Muscle of leg (tissue), 11 donors: ENCODE measurements around the gene TMEM100. TPM values are rescaled to one million over a fixed set of nuclear protein-coding genes. Genes with fewer than 3 reads are reported as not detected.

Experiments used
- DNase-seq: peaks from one replicate; pipeline ENCODE4 v3.0.0; 2013
- H3K27ac ChIP-seq: one replicate; pipeline ENCODE4 v1.5.1; 2013; ENCODE audit warnings: mild to moderate bottlenecking, low read length, control low read depth
- H3K27me3 ChIP-seq: one replicate; pipeline ENCODE4 v1.6.1; 2013; ENCODE audit warnings: low read length; ENCODE audit not compliant: control insufficient read depth, insufficient read depth
- H3K36me3 ChIP-seq: one replicate; pipeline ENCODE4 v1.6.1; 2013; ENCODE audit warnings: low read length; ENCODE audit not compliant: control insufficient read depth, insufficient read depth
- H3K4me1 ChIP-seq: one replicate; pipeline ENCODE4 v1.6.1; 2013; ENCODE audit warnings: low read length; ENCODE audit not compliant: control insufficient read depth, insufficient read depth
- H3K4me3 ChIP-seq: one replicate; pipeline ENCODE4 v1.5.1; 2013; ENCODE audit warnings: low read length, control low read depth
- H3K9me3 ChIP-seq: replicated peaks from 2 replicates; pipeline ENCODE4 v1.6.1; 2013; ENCODE audit warnings: low read depth, low read length; ENCODE audit not compliant: control insufficient read depth
- WGBS: methylation state at CpG from one replicate; pipeline ENCODE4 v1.1.5; 2013; ENCODE audit warnings: missing lambda C conversion rate; ENCODE audit not compliant: insufficient coverage; 5-methylcytosine and 5-hydroxymethylcytosine counted together
- polyA plus RNA-seq, 8 donors: library from polyadenylated mRNA; unstranded; fragments of 120-200 nt; gene quantifications; one replicate each; pipeline versions ENCODE4 v1.2.1 to v1.2.3, GENCODE V29; 2013; ENCODE audit warnings: inconsistent platforms in 1 of 8, low replicate concordance in 1 of 8; ENCODE audit not compliant: insufficient read length in 8 of 8, insufficient read depth in 1 of 8
- total RNA-seq: library from RNA; stranded (reverse); fragments of 120-200 nt; gene quantifications from one replicate; pipeline ENCODE4 v1.2.4, GENCODE V29; 2013

The TMEM100 gene
- total and polyA plus RNA-seq, 9 donors = 4.5 to 11.2 (median 9.1) TPM

DNA sequence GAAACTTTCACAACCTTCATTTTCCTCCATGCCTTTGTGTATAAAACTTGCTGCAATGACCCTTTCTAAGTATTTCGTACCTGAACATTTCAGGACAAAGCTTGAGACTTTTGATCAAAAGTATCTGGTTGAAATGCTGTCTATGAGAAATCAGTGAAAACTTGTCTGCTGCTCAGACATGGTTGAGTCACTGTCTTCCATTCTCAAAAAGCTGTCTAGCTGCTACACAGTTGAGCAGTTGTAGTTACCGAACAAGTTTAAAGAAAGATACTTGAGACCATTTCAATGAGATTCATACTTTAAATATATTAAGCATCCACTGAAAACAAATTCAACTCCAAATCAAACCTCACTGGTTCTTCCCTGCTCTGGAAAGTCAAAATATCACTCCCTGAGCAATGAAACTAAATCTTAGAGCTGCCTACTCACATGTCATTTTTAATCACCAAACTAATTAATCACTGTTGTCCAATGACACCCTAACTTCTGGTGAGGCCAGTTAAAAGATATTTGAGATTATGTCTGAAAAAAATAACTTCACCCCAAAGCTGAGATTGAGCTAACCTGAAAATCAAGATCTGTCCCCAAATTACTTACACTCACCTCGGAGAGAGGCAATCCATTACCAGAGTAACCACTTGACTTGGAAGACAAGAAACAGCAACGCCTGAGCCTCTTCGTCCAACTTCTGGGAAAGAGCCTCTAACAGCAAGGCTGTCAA, 488 bp downstream of the TMEM100 start:
- no peaks in the 10 kb centered on the region for H3K27me3 ChIP-seq
- 20% methylated on average over 2 of the region's 5 CpGs for WGBS
- no peaks in the 10 kb centered on the region for H3K36me3 ChIP-seq
- peak overlapping the region; percentile 37 for H3K27ac ChIP-seq
- DNase-seq = no peak
- no peaks in the 10 kb centered on the region for H3K9me3 ChIP-seq
- peaks cover 13% of the 10 kb centered on the region for H3K4me1 ChIP-seq
- H3K4me3 ChIP-seq = peak overlapping the region; percentile 21

DNA sequence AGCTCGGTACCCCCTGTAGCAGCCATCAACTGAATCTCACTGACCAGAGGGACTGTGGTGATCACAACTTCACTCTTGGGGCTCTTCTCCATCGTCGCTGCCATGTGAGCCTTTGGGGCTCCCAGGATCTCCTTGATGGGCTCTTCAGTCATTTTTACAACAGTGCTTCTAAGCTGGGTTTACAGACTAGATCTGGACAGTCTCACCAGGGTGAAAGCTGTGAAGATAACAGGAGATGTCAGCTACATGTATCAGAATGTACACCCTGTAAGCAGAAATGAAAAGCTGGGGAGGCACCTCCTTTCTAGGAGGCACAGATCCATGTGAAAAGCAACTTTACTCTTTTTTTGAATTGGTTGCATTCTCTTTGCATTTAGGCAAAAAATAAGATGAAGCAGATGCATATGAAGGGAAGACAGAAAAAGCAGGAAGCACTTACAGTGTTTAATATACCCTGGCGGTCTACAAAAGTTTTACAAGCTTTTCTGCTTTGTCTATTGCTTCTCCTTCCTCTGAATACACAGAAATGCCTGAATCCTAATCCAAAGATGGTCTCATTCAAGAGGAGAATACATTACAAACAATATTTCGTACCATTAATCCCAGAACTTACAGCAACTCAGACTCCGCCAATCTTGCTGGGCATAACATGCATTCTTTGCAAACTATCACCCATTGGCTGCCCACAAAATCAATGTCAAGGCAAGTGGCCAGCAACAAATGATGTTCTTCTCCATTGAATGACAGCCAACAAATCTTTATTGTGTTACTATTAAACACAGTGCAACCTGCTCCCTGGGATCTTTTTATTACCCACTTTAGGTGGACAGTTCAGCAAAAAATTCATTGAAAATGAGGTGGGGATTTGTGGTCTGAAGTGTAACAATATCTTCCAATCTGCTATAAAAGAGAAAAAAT, 1.5 kb downstream of the TMEM100 start:
- no peaks in the 10 kb centered on the region for H3K27me3 ChIP-seq
- no peaks in the 10 kb centered on the region for H3K36me3 ChIP-seq
- peaks cover 10% of the 10 kb centered on the region for H3K4me1 ChIP-seq
- WGBS = 56% methylated on average over 4 of the region's 6 CpGs
- DNase-seq = no peak
- no peaks in the 10 kb centered on the region for H3K9me3 ChIP-seq
- H3K27ac ChIP-seq = no peak overlapping the region
- H3K4me3 ChIP-seq = no peak overlapping the region

DNA sequence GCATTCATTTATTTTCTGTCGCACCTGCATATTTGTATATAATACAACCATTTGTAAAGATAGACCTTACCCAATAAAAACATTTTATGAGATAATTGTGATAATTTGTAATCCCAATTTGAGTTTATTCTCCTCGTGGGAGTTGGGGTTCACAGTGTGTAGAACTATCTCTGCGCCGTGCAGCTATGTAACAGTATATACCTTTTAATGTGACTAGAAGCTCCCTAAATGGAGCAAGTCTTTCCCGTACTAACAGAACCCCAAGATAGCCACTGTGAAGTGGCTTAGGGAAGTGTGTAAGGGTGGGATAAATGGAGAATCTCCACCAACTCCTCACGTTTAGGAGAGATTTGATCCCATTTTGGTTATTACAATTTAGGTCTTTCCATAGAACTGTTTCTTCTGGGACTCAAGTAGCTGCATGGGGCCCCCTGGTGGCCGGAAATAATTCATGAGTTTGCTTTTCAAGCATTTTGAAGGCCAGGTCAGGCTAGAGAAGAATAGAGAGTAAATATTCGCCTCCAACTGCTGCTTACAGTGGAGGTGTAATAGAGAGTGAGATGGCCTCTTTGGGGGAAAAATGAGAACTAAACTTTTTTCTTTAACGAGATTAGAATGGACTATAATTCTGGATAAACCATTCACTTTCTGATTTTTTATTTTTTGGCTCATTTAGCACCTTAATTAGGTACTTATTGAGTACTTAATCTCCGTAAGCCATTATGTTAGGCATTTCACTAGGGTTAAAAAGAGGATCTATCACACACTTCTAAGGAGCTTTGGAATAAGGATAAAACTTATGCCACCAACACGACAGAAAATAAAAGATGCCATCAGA, 4.5 kb downstream of the TMEM100 start:
- no peaks in the 10 kb centered on the region for H3K36me3 ChIP-seq

DNA sequence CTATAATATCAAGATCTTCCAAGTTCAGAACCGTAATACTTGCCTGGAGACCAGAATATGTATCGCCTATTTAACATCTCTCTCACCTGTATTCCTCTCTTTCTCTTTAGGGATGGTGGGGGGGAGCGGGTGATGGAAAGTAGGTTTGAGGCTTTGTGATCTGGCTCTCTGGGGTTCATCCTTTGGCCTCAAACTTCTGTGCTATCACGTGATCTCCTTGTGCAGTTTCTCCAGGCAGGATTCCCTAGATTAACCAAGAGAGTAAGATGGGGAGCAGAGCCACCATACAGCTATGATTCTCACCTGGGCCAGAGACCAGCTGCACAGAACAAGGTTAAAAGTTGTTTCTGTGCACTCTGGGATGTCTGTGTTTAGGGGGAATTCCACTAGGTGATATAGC, 5.2 kb downstream of the TMEM100 start:
- no peaks in the 10 kb centered on the region for H3K9me3 ChIP-seq
- no peak overlapping the region for H3K4me3 ChIP-seq
- H3K4me1 ChIP-seq = peaks cover under 1% of the 10 kb centered on the region
- H3K27me3 ChIP-seq = no peaks in the 10 kb centered on the region
- no peaks in the 10 kb centered on the region for H3K36me3 ChIP-seq
- H3K27ac ChIP-seq = no peak overlapping the region
- no peak for DNase-seq
- no CpG with 5 or more reads among the region's 4 CpGs for WGBS

More for the DNA sequence above, 4.5 kb downstream of the TMEM100 start:
- no CpG with 5 or more reads among the region's 11 CpGs for WGBS
- Histone ChIP-seq H3K4me1 (peaks cover 7% of the 10 kb centered on the region), H3K9me3 (no peaks in the 10 kb centered on the region), H3K27me3 (no peaks in the 10 kb centered on the region), H3K4me3 (no peak overlapping the region), H3K27ac (no peak overlapping the region)
- DNase-seq = peak; percentile 88

DNA sequence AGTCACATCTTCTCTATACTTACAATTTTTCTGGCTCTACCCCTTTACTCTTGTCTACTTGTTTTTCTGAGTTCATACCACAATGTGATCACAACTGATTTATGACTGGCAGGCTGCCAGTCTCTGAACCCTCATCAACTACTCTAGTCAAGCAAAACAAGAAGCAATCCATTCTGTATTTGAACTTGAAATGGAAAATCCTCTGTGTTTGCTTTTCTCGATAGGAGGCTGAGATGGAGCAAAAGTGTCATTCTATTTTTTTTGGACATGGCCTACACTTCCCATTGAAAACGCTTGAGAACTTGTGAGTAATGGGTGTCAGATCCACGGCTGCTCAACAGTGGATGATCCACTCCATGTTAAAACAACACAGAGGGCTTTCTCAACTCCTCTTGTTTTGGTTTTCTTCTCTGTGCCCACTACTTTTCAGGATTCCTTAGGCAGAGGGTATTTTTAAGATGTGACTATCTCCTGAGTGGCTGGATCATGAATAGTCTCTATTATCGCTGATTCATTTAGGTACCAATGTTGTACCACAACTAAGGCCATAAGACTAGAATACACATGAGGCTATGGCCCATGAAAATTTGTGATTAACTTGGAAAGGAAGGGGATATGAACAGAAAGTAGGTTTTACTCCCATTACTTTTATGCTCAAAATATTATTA, 11.7 kb downstream of the TMEM100 start:
- WGBS = no CpG with 5 or more reads among the region's 4 CpGs
- Histone ChIP-seq H3K27me3 (peaks cover 3% of the 10 kb centered on the region), H3K27ac (no peak overlapping the region), H3K9me3 (no peaks in the 10 kb centered on the region), H3K4me1 (no peaks in the 10 kb centered on the region), H3K36me3 (no peaks in the 10 kb centered on the region), H3K4me3 (no peak overlapping the region)
- no peak for DNase-seq

DNA sequence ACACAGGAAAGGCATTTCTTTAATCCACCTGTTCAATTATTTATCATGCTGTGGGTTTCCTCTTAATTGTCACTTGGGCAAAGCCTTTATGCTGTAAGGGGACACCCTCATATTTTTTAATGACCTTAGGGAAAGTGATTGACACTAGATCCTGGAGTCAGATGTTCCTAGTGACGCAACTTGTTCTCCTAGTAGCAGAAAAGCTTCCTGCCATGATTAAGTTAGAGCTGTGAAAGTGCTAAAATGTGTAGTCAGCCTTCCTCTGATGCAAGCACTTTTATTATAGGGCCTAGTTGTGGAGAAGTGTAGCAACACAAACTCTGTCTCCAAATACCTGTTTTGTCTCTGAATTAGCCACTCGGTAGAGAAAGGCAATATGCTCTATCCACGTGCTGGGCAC, 12.3 kb downstream of the TMEM100 start:
- H3K4me3 ChIP-seq = no peak overlapping the region

DNA sequence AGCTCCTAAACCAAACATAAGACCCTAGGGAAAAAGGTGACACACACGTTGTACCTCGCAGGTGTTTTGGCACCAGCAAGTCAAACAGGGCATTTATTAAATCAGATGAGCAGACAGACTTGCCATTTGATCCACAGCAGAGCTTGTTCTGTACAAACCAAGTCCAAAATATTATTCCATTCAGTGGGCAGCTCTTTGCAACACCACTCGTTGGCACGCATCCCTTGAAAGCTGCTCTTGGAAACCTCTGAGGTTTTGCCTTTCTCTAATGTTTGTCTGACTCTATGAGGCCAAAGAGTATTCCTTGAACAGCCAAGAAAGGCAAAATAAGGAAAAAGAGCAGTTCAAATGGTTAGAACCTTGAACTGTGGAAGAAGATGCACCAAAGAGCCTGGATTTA, 12.7 kb downstream of the TMEM100 start:
- Histone ChIP-seq H3K9me3 (no peaks in the 10 kb centered on the region), H3K27ac (no peak overlapping the region), H3K27me3 (peaks cover 3% of the 10 kb centered on the region), H3K4me3 (no peak overlapping the region), H3K36me3 (no peaks in the 10 kb centered on the region), H3K4me1 (no peaks in the 10 kb centered on the region)
- DNase-seq = no peak
- WGBS = 86% methylated on average over 2 of the region's 4 CpGs

More for the DNA sequence above, 12.3 kb downstream of the TMEM100 start:
- no peaks in the 10 kb centered on the region for H3K9me3 ChIP-seq
- H3K4me1 ChIP-seq = no peaks in the 10 kb centered on the region
- H3K27me3 ChIP-seq = peaks cover 3% of the 10 kb centered on the region
- no peaks in the 10 kb centered on the region for H3K36me3 ChIP-seq
- whole genome bisulfite sequencing = 76% methylated on average over 2 of the region's 3 CpGs
- DNase-seq = no peak
- H3K27ac ChIP-seq = no peak overlapping the region

DNA sequence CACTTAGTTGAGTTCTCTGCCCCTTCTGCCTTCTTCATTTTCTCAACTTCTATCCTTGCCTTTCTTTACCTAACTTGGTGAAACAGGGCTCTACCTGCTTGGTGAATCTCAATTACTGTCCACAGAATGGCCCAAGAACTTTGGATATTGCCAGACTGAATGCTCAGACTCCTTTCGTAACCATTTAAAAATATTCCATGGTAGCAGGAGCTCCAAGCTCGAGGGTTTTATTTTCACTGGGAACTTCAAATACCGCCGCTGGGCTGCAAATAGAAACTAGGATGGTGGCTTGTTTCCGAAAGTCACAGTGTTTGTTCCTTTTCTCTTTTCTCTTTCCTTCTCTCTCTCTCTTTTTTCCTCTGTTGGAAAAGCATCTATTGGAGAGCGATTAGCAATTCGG, 13.2 kb downstream of the TMEM100 start:
- Histone ChIP-seq H3K27me3 (peaks cover 3% of the 10 kb centered on the region), H3K36me3 (no peaks in the 10 kb centered on the region), H3K4me3 (no peak overlapping the region), H3K27ac (no peak overlapping the region), H3K9me3 (no peaks in the 10 kb centered on the region), H3K4me1 (no peaks in the 10 kb centered on the region)
- 86% methylated on average over 1 of the region's 7 CpGs for WGBS
- DNase-seq = no peak

DNA sequence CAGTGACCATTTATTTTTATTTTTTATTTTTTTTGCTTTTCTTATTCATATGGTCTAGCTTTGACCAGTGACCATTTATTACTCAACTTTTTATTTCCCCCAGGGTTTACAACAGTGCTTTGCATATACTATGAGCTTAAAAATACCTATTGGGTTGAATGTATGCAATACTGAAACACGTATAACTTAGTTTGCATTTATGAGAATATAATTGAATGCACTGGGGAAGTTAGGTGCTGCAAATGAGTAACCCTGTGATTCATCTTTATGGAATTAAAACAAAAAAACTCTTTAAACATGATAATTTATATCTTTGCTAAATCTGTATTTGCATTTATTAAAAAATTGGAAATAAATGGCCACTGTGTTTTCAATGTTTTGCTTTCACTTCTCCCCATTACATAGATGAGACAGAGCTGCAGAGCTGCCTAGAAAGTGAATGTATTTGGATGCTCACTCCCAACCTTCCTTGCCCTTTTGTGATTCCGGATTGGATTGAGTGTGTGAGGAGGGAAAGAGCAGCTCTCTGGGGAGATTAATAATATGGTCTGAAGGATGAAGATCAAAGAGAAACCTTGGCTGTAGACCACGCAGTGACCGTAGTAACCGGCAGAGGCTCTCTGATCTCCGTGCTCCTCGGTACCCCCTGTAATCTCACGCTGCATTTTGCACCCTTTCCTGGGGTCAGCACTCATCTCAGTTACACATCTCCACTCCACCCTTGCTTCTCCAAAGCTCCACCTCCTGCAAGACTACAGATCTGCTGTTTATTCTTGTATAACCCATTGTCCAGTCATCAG, 14.3 kb downstream of the TMEM100 start:
- Histone ChIP-seq H3K27me3 (peaks cover 3% of the 10 kb centered on the region), H3K27ac (no peak overlapping the region), H3K4me1 (no peaks in the 10 kb centered on the region), H3K4me3 (no peak overlapping the region), H3K36me3 (no peaks in the 10 kb centered on the region), H3K9me3 (no peaks in the 10 kb centered on the region)
- no peak for DNase-seq
- WGBS = 51% methylated on average over 4 of the region's 8 CpGs
